Superior temporal gyrus (tissue), 1 donor: ENCODE data around the gene CLDN6.
A peak's percentile ranks its signal among the peaks of the same experiment; 100 is the strongest.

Experiments
- DNase-seq: peaks from one replicate; pipeline ENCODE4 v3.0.0-alpha.2; 2016; ENCODE audit errors: extremely low spot score

The CLDN6 gene

GRCh38 chr16:3028716-3029319 is 10.8 kb upstream of the CLDN6 start:
- no peak for DNase-seq

- peak; percentile 65 for DNase-seq
Observed at GRCh38 chr16:3027983-3028715, 10.2 kb upstream of the CLDN6 start.

GRCh38 chr16:3027489-3027795 is 9.5 kb upstream of the CLDN6 start:
- DNase-seq, result no peak

GRCh38 chr16:3026609-3027488 is 8.9 kb upstream of the CLDN6 start:
- DNase-seq, result no peak

GRCh38 chr16:3026003-3026378 is 8.0 kb upstream of the CLDN6 start:
- no peak for DNase-seq

- no peak for DNase-seq
Observed at GRCh38 chr16:3025032-3026002, 7.3 kb upstream of the CLDN6 start.

- DNase-seq, result peak; percentile 99
Observed at GRCh38 chr16:3023669-3024478, 5.9 kb upstream of the CLDN6 start, which contains the start of the genes HCFC1R1 and THOC6. HCFC1R1 (minus strand) TSS chr16:3023942; CDS start chr16:3023941, 1 bp downstream. THOC6 (plus strand) TSS chr16:3024035; CDS start chr16:3024327, 292 bp downstream.

GRCh38 chr16:3023415-3023668 is 5.4 kb upstream of the CLDN6 start:
- DNase-seq, result peak; percentile 24

- DNase-seq, result no peak
Observed at GRCh38 chr16:3022684-3023414, 4.9 kb upstream of the CLDN6 start.

- peak; percentile 46 for DNase-seq
Observed at GRCh38 chr16:3022208-3022683, 4.3 kb upstream of the CLDN6 start.

- no peak for DNase-seq
Observed at GRCh38 chr16:3021449-3022207, 3.6 kb upstream of the CLDN6 start.

- DNase-seq, result peak; percentile 15
Observed at GRCh38 chr16:3020604-3021448, 2.8 kb upstream of the CLDN6 start.

GRCh38 chr16:3020247-3020603 is 2.2 kb upstream of the CLDN6 start, which contains the start of gene TNFRSF12A:
TNFRSF12A (plus strand) TSS chr16:3020368; CDS start chr16:3020398, 30 bp downstream.
- DNase-seq, result peak; percentile 33

GRCh38 chr16:3019594-3020246 is 1.7 kb upstream of the CLDN6 start:
- no peak for DNase-seq

- no peak for DNase-seq
Observed at GRCh38 chr16:3017344-3017743, 639 bp downstream of the CLDN6 start.

GRCh38 chr16:3015865-3016521 is 2.0 kb downstream of the CLDN6 start:
- no peak for DNase-seq

- no peak for DNase-seq
Observed at GRCh38 chr16:3014971-3015370, 3.0 kb downstream of the CLDN6 start.
